ENCODE results near the gene EP300. TPM values are rescaled to one million over a fixed set of nuclear protein-coding genes. Genes with fewer than 3 reads are reported as not detected.
A peak's percentile ranks its signal among the peaks of the same experiment; 100 is the strongest.

EP300 gene
- total and polyA plus RNA-seq, 2 donors = 24.0 to 104 TPM

- H3K27ac ChIP-seq (ENCODE audit: low read depth) = no peak overlapping the region
- no peak overlapping the region for H3K4me3 ChIP-seq (ENCODE audit: low read depth, low read length)
- no peaks in the 10 kb centered on the region for H3K4me1 ChIP-seq (ENCODE audit: insufficient read depth)
- WGBS = 66% methylated on average over 15 of the region's 15 CpGs
- H3K36me3 ChIP-seq (ENCODE audit: insufficient read depth) = peaks cover 7% of the 10 kb centered on the region
- DNase-seq (ENCODE audit: extremely low spot score) = no peak
Measured at GRCh38 chr22:41181349-41182241, 89.2 kb downstream of the EP300 start.

GRCh38 chr22:41184679-41185078 lies 92.3 kb downstream of the EP300 start:
- DNase-seq (ENCODE audit: extremely low spot score) = no peak
- no peaks in the 10 kb centered on the region for H3K36me3 ChIP-seq (ENCODE audit: insufficient read depth)
- H3K27ac ChIP-seq (ENCODE audit: low read depth) = no peak overlapping the region
- H3K4me1 ChIP-seq (ENCODE audit: insufficient read depth) = no peaks in the 10 kb centered on the region
- H3K4me3 ChIP-seq (ENCODE audit: low read depth, low read length) = no peak overlapping the region
- 57% methylated on average over 3 of the region's 3 CpGs for WGBS

GRCh38 chr22:41191467-41191866 lies 99.1 kb downstream of the EP300 start:
- Histone ChIP-seq H3K27ac (ENCODE audit: low read depth) (no peak overlapping the region), H3K4me3 (ENCODE audit: low read depth, low read length) (no peak overlapping the region), H3K36me3 (ENCODE audit: insufficient read depth) (no peaks in the 10 kb centered on the region), H3K4me1 (ENCODE audit: insufficient read depth) (no peaks in the 10 kb centered on the region)
- DNase-seq (ENCODE audit: extremely low spot score) = no peak
- WGBS = 87% methylated on average over 2 of the region's 2 CpGs

- peaks cover 2% of the 10 kb centered on the region for H3K4me1 ChIP-seq (ENCODE audit: insufficient read depth)
- WGBS = 94% methylated on average over 6 of the region's 6 CpGs
- DNase-seq (ENCODE audit: extremely low spot score) = no peak
- no peak overlapping the region for H3K27ac ChIP-seq (ENCODE audit: low read depth)
- no peaks in the 10 kb centered on the region for H3K36me3 ChIP-seq (ENCODE audit: insufficient read depth)
- no peak overlapping the region for H3K4me3 ChIP-seq (ENCODE audit: low read depth, low read length)
Measured at GRCh38 chr22:41193829-41194228, 101.4 kb downstream of the EP300 start.

- under 1% methylated on average over 91 of the region's 91 CpGs for WGBS
- DNase-seq (ENCODE audit: extremely low spot score) = no peak
- no peaks in the 10 kb centered on the region for H3K36me3 ChIP-seq (ENCODE audit: insufficient read depth)
- H3K4me3 ChIP-seq (ENCODE audit: low read depth, low read length) = peak overlapping the region; percentile 57
- H3K4me1 ChIP-seq (ENCODE audit: insufficient read depth) = peaks cover 2% of the 10 kb centered on the region
- no peak overlapping the region for H3K27ac ChIP-seq (ENCODE audit: low read depth)
Measured at GRCh38 chr22:41197038-41197972, 104.9 kb downstream of the EP300 start.

GRCh38 chr22:41198027-41198580 lies 105.7 kb downstream of the EP300 start:
- H3K4me1 ChIP-seq (ENCODE audit: insufficient read depth) = peaks cover 2% of the 10 kb centered on the region
- no peak for DNase-seq (ENCODE audit: extremely low spot score)
- H3K36me3 ChIP-seq (ENCODE audit: insufficient read depth) = no peaks in the 10 kb centered on the region
- H3K27ac ChIP-seq (ENCODE audit: low read depth) = no peak overlapping the region
- 3% methylated on average over 9 of the region's 9 CpGs for WGBS
- H3K4me3 ChIP-seq (ENCODE audit: low read depth, low read length) = peak overlapping the region; percentile 57

- Histone ChIP-seq H3K4me3 (ENCODE audit: low read depth, low read length) (no peak overlapping the region), H3K36me3 (ENCODE audit: insufficient read depth) (no peaks in the 10 kb centered on the region), H3K4me1 (ENCODE audit: insufficient read depth) (peaks cover 2% of the 10 kb centered on the region), H3K27ac (ENCODE audit: low read depth) (no peak overlapping the region)
- DNase-seq (ENCODE audit: extremely low spot score) = peak; percentile 25
- 65% methylated on average over 10 of the region's 10 CpGs for WGBS
Measured at GRCh38 chr22:41201141-41201540, 108.7 kb downstream of the EP300 start.

- DNase-seq (ENCODE audit: extremely low spot score) = no peak
- Histone ChIP-seq H3K4me1 (ENCODE audit: insufficient read depth) (no peaks in the 10 kb centered on the region), H3K27ac (ENCODE audit: low read depth) (no peak overlapping the region), H3K36me3 (ENCODE audit: insufficient read depth) (no peaks in the 10 kb centered on the region), H3K4me3 (ENCODE audit: low read depth, low read length) (no peak overlapping the region)
- WGBS = 87% methylated on average over 2 of the region's 2 CpGs
Measured at GRCh38 chr22:41203118-41203517, 110.7 kb downstream of the EP300 start.

- no peak for DNase-seq (ENCODE audit: extremely low spot score)
- H3K27ac ChIP-seq (ENCODE audit: low read depth) = no peak overlapping the region
- no peak overlapping the region for H3K4me3 ChIP-seq (ENCODE audit: low read depth, low read length)
- no peaks in the 10 kb centered on the region for H3K36me3 ChIP-seq (ENCODE audit: insufficient read depth)
- no peaks in the 10 kb centered on the region for H3K4me1 ChIP-seq (ENCODE audit: insufficient read depth)
- 66% methylated on average over 6 of the region's 6 CpGs for WGBS
Measured at GRCh38 chr22:41204066-41204465, 111.7 kb downstream of the EP300 start.

- WGBS = 2% methylated on average over 47 of the region's 47 CpGs
- peak; percentile 93 for DNase-seq (ENCODE audit: extremely low spot score)
- no peak within 1 kb of the TSS for H3K27ac ChIP-seq (ENCODE audit: low read depth)
- peaks cover 4% of the 10 kb centered on the region for H3K36me3 ChIP-seq (ENCODE audit: insufficient read depth)
- no peaks in the 10 kb centered on the region for H3K4me1 ChIP-seq (ENCODE audit: insufficient read depth)
- H3K4me3 ChIP-seq (ENCODE audit: low read depth, low read length) = peak within 1 kb of the TSS; percentile 71
Measured at GRCh38 chr22:41204992-41205900, 112.9 kb downstream of the EP300 start, which contains the start of gene L3MBTL2. Gene L3MBTL2, plus strand, starts transcription at chr22:41205312. Its CDS starts 51 bp downstream, at chr22:41205363.

GRCh38 chr22:41206719-41207118 lies 114.3 kb downstream of the EP300 start:
- DNase-seq (ENCODE audit: extremely low spot score) = no peak
- WGBS = 91% methylated on average over 9 of the region's 9 CpGs
- Histone ChIP-seq H3K27ac (ENCODE audit: low read depth) (no peak overlapping the region), H3K4me1 (ENCODE audit: insufficient read depth) (no peaks in the 10 kb centered on the region), H3K36me3 (ENCODE audit: insufficient read depth) (peaks cover 6% of the 10 kb centered on the region), H3K4me3 (ENCODE audit: low read depth, low read length) (no peak overlapping the region)

GRCh38 chr22:41215409-41215808 lies 123.0 kb downstream of the EP300 start:
- 98% methylated on average over 10 of the region's 10 CpGs for WGBS
- no peak for DNase-seq (ENCODE audit: extremely low spot score)
- Histone ChIP-seq H3K27ac (ENCODE audit: low read depth) (no peak overlapping the region), H3K4me3 (ENCODE audit: low read depth, low read length) (no peak overlapping the region), H3K36me3 (ENCODE audit: insufficient read depth) (peaks cover 2% of the 10 kb centered on the region), H3K4me1 (ENCODE audit: insufficient read depth) (no peaks in the 10 kb centered on the region)

Measured in urinary bladder (tissue), 4 donors.